HL-60 (cell line): ENCODE measurements around the gene ETV5.

Source experiments
- DNase-seq, 2 experiments: peaks; one replicate each; pipeline ENCODE4 v3.0.0-alpha.2; 2010 to 2020; ENCODE audit warnings: low read depth in 1 of 2, low spot score in 1 of 2
- H3K27ac ChIP-seq: fragments of 250-450 bp; sonication (Bioruptor Pico); replicated peaks from 2 replicates; pipeline ENCODE4 v1.5.1; 2020; ENCODE audit warnings: mild to moderate bottlenecking, moderate library complexity
- H3K27me3 ChIP-seq: fragments of 250-450 bp; sonication (Bioruptor Pico); 2 replicates; pipeline ENCODE4 v1.5.1; 2021; ENCODE audit warnings: mild to moderate bottlenecking, moderate library complexity; ENCODE audit not compliant: insufficient read depth, poor library complexity, severe bottlenecking
- H3K4me3 ChIP-seq: replicated peaks from 2 replicates; pipeline ENCODE4 v1.5.1; 2011; ENCODE audit warnings: mild to moderate bottlenecking, control low read depth, low read length; ENCODE audit not compliant: insufficient read depth
- CTCF ChIP-seq: IDR thresholded peaks from one replicate; pipeline ENCODE4 v1.5.1; 2011; ENCODE audit warnings: low read length, control low read depth, inconsistent platforms; ENCODE audit not compliant: insufficient read depth
- GABPA ChIP-seq: IDR thresholded peaks from 2 replicates; pipeline ENCODE4 v1.6.1; 2012; ENCODE audit warnings: low read depth
- POLR2AphosphoS5 ChIP-seq: IDR thresholded peaks from 2 replicates; pipeline ENCODE4 v1.6.1; 2012; ENCODE audit warnings: low read depth
- REST ChIP-seq: IDR thresholded peaks from 2 replicates; pipeline ENCODE4 v1.6.1; 2012; ENCODE audit warnings: low read depth; ENCODE audit not compliant: insufficient replicate concordance
- SPI1 ChIP-seq: IDR thresholded peaks from 2 replicates; pipeline ENCODE4 v1.6.1; 2012; ENCODE audit warnings: low read depth, mild to moderate bottlenecking, borderline replicate concordance

ETV5 gene

GRCh38 chr3:186121278-186121677 lies 12.4 kb upstream of the ETV5 start:
- Histone ChIP-seq H3K27ac (no peak overlapping the region), H3K4me3 (no peak overlapping the region), H3K27me3 (no peaks in the 10 kb centered on the region)
- no peak for TF ChIP-seq GABPA
- no peak for TF ChIP-seq SPI1
- no peak for TF ChIP-seq CTCF
- TF ChIP-seq POLR2AphosphoS5 = no peak
- no peak for TF ChIP-seq REST
- no peak for DNase-seq

- no peak overlapping the region for H3K4me3 ChIP-seq
- H3K27ac ChIP-seq = no peak overlapping the region
- no peaks in the 10 kb centered on the region for H3K27me3 ChIP-seq
- TF ChIP-seq GABPA (no peak), SPI1 (no peak)
- no peak for DNase-seq
Observed at GRCh38 chr3:186119499-186119898, 10.6 kb upstream of the ETV5 start.

- H3K27me3 ChIP-seq = no peaks in the 10 kb centered on the region
- no peak overlapping the region for H3K4me3 ChIP-seq
- no peak for DNase-seq
- TF ChIP-seq GABPA (no peak), CTCF (no peak), POLR2AphosphoS5 (no peak), REST (no peak), SPI1 (peak; percentile 43; the same call in 1 of the 2 replicates)
- H3K27ac ChIP-seq = no peak overlapping the region
Observed at GRCh38 chr3:186118692-186119091, 9.8 kb upstream of the ETV5 start.

- H3K27ac ChIP-seq = no peak overlapping the region
- H3K27me3 ChIP-seq = no peaks in the 10 kb centered on the region
- no peak for DNase-seq
- no peak overlapping the region for H3K4me3 ChIP-seq
- TF ChIP-seq SPI1 (no peak), POLR2AphosphoS5 (no peak), REST (no peak), CTCF (no peak), GABPA (no peak)
Observed at GRCh38 chr3:186117521-186118134, 8.7 kb upstream of the ETV5 start.
